Measurements from ENCODE around the gene FAS.

The FAS gene

DNA sequence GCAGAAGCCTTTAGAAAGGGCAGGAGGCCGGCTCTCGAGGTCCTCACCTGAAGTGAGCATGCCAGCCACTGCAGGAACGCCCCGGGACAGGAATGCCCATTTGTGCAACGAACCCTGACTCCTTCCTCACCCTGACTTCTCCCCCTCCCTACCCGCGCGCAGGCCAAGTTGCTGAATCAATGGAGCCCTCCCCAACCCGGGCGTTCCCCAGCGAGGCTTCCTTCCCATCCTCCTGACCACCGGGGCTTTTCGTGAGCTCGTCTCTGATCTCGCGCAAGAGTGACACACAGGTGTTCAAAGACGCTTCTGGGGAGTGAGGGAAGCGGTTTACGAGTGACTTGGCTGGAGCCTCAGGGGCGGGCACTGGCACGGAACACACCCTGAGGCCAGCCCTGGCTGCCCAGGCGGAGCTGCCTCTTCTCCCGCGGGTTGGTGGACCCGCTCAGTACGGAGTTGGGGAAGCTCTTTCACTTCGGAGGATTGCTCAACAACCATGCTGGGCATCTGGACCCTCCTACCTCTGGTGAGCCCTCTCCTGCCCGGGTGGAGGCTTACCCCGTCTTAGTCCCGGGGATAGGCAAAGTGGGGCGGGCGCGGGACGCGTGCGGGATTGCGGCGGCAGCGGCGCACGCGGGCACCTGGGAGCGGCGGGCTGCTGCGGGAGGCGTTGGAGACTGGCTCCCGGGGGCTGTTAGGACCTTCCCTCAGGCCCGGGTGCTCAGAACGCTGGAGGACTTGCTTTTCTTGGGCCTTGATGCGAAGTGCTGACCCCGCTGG lies at the start of gene FAS:
FAS (plus strand) TSS at position 415 of the 777 bp plus-strand sequence; CDS start at position 494, 79 bp downstream.
- CTCF ChIA-PET: interaction anchor here (0.8 to 5.2 kb wide), 9 partner anchors 13 to 379 kb away, joined by 3 to 30 read pairs (median 5); no protein-coding TSS in a partner anchor
- H3K4me1 Mint-ChIP-seq: peaks cover 76% of the 10 kb centered on the region
- peak within 1 kb of the TSS; percentile 99 for H3K4me3 Mint-ChIP-seq
- H3K27ac Mint-ChIP-seq: peak within 1 kb of the TSS; percentile 98
- H3K27me3 Mint-ChIP-seq: peaks cover 5% of the 10 kb centered on the region
- peaks cover 32% of the 10 kb centered on the region for H3K36me3 Mint-ChIP-seq
- DNase-seq: peak; percentile 88
- peaks cover 11% of the 10 kb centered on the region for H3K9me3 Mint-ChIP-seq

GRCh38 chr10:88941026-88941425 lies 49.6 kb upstream of the FAS start:
- peaks cover 21% of the 10 kb centered on the region for H3K4me1 Mint-ChIP-seq
- no peaks in the 10 kb centered on the region for H3K9me3 Mint-ChIP-seq

GRCh38 chr10:88943778-88944177 lies 46.8 kb upstream of the FAS start:
- Mint-ChIP-seq H3K27me3 (no peaks in the 10 kb centered on the region), H3K27ac (no peak overlapping the region), H3K9me3 (no peaks in the 10 kb centered on the region), H3K4me1 (peaks cover 17% of the 10 kb centered on the region), H3K36me3 (peaks cover 32% of the 10 kb centered on the region), H3K4me3 (no peak overlapping the region)
- CTCF ChIA-PET: interaction anchor here (0.8 to 4.7 kb wide), 6 partner anchors 10 to 275 kb away, joined by 3 to 21 read pairs (median 4); partner anchors contain the start of gene FAS
- DNase-seq: no peak

More at GRCh38 chr10:88941026-88941425, 49.6 kb upstream of the FAS start:
- H3K27me3 Mint-ChIP-seq: no peaks in the 10 kb centered on the region
- no peak overlapping the region for H3K4me3 Mint-ChIP-seq
- CTCF ChIA-PET: no interaction called here
- H3K36me3 Mint-ChIP-seq: peaks cover 33% of the 10 kb centered on the region
- no peak overlapping the region for H3K27ac Mint-ChIP-seq
- DNase-seq: no peak

DNA sequence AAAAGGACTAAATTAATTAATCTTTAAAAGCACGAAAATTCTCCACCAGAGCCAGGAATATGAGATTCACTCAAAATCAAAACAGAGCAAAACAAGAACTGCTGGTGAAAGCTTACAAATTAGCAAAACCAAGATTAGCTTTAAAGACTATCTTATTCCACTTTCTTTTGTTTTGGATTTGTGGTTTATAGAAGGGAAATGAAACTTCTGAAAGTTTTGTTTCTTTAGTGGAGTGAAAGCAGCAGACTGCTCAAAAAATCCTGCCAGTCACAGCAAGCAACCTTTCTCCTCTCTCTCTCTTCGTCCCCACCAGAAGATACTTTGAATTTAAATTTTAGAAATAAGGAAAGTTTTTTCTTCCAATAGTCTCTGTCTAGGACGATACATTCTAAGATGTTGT lies 45.8 kb upstream of the FAS start:
- no peak for DNase-seq
- Mint-ChIP-seq H3K4me3 (no peak overlapping the region), H3K36me3 (peaks cover 29% of the 10 kb centered on the region), H3K9me3 (no peaks in the 10 kb centered on the region), H3K27ac (no peak overlapping the region), H3K4me1 (peaks cover 17% of the 10 kb centered on the region), H3K27me3 (no peaks in the 10 kb centered on the region)
- CTCF ChIA-PET: interaction anchor here (0.6 to 4.7 kb wide), 7 partner anchors 8 to 219 kb away, joined by 3 to 21 read pairs (median 4); partner anchors contain the start of gene FAS

DNA sequence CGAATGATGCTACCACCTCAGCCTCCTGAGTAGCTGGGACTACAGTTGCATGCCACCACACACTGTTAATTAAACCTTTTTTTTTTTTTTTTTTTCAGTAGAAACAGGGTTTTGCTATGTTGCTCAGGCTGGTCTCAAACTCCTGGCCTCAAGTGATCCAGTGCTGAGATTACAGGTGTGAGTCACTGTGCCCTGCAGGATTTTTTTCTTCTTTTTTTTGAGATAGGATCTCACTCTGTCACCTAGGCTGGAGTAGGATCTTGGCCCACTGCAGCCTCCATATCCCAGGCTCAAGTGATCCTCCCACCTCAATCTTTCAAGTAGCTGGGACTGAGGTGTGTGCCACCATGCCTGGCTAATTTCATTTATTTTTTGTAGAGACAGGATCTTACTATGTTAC lies 44.4 kb upstream of the FAS start:
- CTCF ChIA-PET: interaction anchor here (0.9 to 4.7 kb wide), 5 partner anchors 10 to 272 kb away, joined by 4 to 21 read pairs (median 5); no protein-coding TSS in a partner anchor
- no peaks in the 10 kb centered on the region for H3K27me3 Mint-ChIP-seq
- no peak overlapping the region for H3K4me3 Mint-ChIP-seq
- no peak overlapping the region for H3K27ac Mint-ChIP-seq
- DNase-seq: no peak
- no peaks in the 10 kb centered on the region for H3K9me3 Mint-ChIP-seq
- peaks cover 17% of the 10 kb centered on the region for H3K4me1 Mint-ChIP-seq
- H3K36me3 Mint-ChIP-seq: peaks cover 28% of the 10 kb centered on the region

- Mint-ChIP-seq H3K9me3 (no peaks in the 10 kb centered on the region), H3K4me3 (no peak overlapping the region), H3K36me3 (peaks cover 19% of the 10 kb centered on the region), H3K27me3 (no peaks in the 10 kb centered on the region), H3K27ac (no peak overlapping the region), H3K4me1 (peaks cover 17% of the 10 kb centered on the region)
- DNase-seq: no peak
- CTCF ChIA-PET: interaction anchor here (1.3 to 4.7 kb wide), 2 partner anchors 13 to 14 kb away, joined by 4 to 21 read pairs; no protein-coding TSS in a partner anchor
Observed at GRCh38 chr10:88946965-88947590, 43.5 kb upstream of the FAS start.

GRCh38 chr10:88949051-88949450 lies 41.5 kb upstream of the FAS start:
- H3K4me1 Mint-ChIP-seq: peaks cover 17% of the 10 kb centered on the region
- no peaks in the 10 kb centered on the region for H3K9me3 Mint-ChIP-seq
- CTCF ChIA-PET: interaction anchor here (0.7 to 1.0 kb wide), 2 partner anchors 14 to 268 kb away, joined by 3 to 4 read pairs; no protein-coding TSS in a partner anchor
- H3K27me3 Mint-ChIP-seq: no peaks in the 10 kb centered on the region
- peaks cover 20% of the 10 kb centered on the region for H3K36me3 Mint-ChIP-seq
- no peak overlapping the region for H3K27ac Mint-ChIP-seq
- no peak for DNase-seq
- no peak overlapping the region for H3K4me3 Mint-ChIP-seq

DNA sequence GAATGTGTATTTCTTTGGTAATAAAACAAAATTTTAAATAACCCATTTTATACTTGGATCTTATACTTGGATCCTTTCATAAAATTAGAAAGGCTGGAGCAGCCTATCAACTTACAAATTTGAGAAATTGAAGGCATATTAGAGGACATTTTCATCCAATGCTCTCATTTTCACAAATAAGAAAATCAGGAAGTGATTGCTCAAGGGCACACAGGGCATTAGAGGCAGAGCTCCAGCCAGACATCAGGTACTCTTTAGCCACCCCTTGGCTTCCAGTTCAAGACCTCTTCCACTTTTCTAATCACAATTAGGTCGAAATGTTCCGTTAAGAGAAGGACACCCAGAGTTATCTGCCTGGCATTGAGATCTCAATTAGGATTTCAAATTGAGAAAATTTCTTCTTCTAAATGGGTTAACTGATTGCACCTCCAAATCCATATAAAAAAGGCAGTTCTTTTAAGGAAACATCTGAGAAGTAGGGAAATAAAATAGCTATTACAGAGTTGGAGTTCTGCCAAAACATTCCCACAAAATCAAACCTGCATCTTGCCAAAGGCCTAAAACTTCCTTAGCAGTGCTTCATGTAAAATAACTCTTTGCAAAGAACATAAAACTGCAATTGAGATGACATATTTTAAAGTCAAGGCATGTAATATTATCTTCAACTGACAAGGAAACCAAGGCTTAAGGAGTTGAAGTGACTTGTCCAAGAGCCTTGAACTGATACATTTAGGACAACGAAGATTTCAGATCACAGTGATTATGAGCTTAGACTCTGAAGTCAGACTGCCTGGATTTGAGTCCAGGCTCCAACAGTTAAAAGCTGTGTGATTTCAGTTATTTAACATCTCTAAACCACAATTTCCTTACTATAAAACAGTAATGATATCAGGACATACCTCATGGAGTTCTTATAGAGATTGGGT lies 40.4 kb upstream of the FAS start:
- H3K4me1 Mint-ChIP-seq: peaks cover 8% of the 10 kb centered on the region
- no peak overlapping the region for H3K27ac Mint-ChIP-seq
- H3K9me3 Mint-ChIP-seq: no peaks in the 10 kb centered on the region
- H3K4me3 Mint-ChIP-seq: no peak overlapping the region
- H3K36me3 Mint-ChIP-seq: peaks cover 19% of the 10 kb centered on the region
- no peak for DNase-seq
- H3K27me3 Mint-ChIP-seq: no peaks in the 10 kb centered on the region
- CTCF ChIA-PET: no interaction called here

DNA sequence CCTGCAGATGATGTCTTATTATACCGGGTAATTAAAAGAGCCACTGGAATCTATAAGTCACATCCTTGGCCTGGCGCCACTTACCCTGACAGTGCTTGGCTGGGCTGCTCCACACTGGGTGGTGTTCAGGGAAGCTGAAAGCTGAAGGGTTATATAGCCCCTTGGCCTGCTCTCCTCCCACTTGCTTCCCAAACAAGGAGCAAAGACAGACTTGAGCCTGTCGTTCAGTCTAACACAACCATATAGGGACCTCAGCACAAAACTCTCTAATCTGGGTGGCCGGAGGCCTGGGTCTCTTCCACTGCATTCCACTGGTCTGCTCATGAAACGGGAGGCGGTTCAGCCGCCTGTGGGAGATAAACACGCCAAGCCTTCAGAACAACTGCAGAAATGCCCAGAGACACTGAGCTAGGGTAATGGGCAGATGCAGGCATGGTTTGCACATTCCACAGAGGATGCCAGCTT lies 37.9 kb upstream of the FAS start, which contains the start of gene ACTA2:
ACTA2 (minus strand) TSS at position 127 of the 465 bp plus-strand sequence. CDS start 3,843 bp downstream, outside the sequence.
- Mint-ChIP-seq H3K27me3 (no peaks in the 10 kb centered on the region), H3K9me3 (no peaks in the 10 kb centered on the region), H3K27ac (no peak within 1 kb of the TSS), H3K4me3 (no peak within 1 kb of the TSS), H3K36me3 (peaks cover 13% of the 10 kb centered on the region), H3K4me1 (peaks cover 3% of the 10 kb centered on the region)
- DNase-seq: no peak
- CTCF ChIA-PET: no interaction called here

GRCh38 chr10:88953662-88954061 lies 36.9 kb upstream of the FAS start:
- Mint-ChIP-seq H3K4me3 (no peak overlapping the region), H3K27me3 (no peaks in the 10 kb centered on the region), H3K9me3 (no peaks in the 10 kb centered on the region), H3K4me1 (peaks cover 3% of the 10 kb centered on the region), H3K27ac (no peak overlapping the region), H3K36me3 (peaks cover 13% of the 10 kb centered on the region)
- CTCF ChIA-PET: no interaction called here
- DNase-seq: no peak

DNA sequence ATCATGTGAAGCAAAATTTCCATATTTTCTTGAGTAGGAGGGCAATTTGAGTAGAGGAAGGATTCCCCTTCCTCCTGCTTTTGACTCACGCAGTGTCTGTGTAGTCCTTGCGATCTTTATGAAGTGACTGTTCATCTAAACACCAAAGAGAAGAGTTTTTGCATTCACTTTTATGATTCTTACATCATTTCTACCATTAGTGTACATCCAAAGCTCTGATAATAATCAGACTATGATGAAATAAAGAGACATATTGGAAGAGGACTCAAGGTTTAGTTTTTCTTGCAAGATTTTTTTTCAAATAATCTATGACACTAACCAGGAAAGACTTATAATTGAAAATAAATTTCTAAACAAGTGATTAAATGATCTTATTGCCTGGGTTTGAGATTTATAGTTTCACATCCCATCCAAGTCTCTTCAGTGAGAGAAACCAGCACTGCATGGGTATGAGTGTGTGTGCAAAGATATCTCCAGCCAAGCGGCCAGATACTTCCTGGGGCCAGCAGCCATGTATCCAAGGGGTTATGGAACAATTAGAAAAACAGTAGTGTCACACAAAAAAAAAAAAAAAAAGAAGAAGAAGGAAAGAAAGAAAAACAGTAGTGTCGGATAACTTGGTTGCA lies 36.0 kb upstream of the FAS start:
- Mint-ChIP-seq H3K27ac (no peak overlapping the region), H3K4me1 (peaks cover 3% of the 10 kb centered on the region), H3K36me3 (peaks cover 13% of the 10 kb centered on the region), H3K27me3 (no peaks in the 10 kb centered on the region), H3K9me3 (no peaks in the 10 kb centered on the region), H3K4me3 (no peak overlapping the region)
- CTCF ChIA-PET: no interaction called here
- no peak for DNase-seq

- no peak overlapping the region for H3K27ac Mint-ChIP-seq
- peaks cover 8% of the 10 kb centered on the region for H3K36me3 Mint-ChIP-seq
- H3K4me1 Mint-ChIP-seq: peaks cover 23% of the 10 kb centered on the region
- H3K9me3 Mint-ChIP-seq: no peaks in the 10 kb centered on the region
- H3K4me3 Mint-ChIP-seq: no peak overlapping the region
- CTCF ChIA-PET: interaction anchor here (1.1 kb wide), 1 partner anchor 272 kb away, joined by 3 read pairs; no protein-coding TSS in a partner anchor
- DNase-seq: no peak
- H3K27me3 Mint-ChIP-seq: no peaks in the 10 kb centered on the region
Observed at GRCh38 chr10:88957381-88957780, 33.2 kb upstream of the FAS start.

- H3K27ac Mint-ChIP-seq: no peak overlapping the region
- CTCF ChIA-PET: no interaction called here
- peaks cover 9% of the 10 kb centered on the region for H3K36me3 Mint-ChIP-seq
- no peaks in the 10 kb centered on the region for H3K27me3 Mint-ChIP-seq
- DNase-seq: no peak
- H3K4me1 Mint-ChIP-seq: peaks cover 32% of the 10 kb centered on the region
- no peaks in the 10 kb centered on the region for H3K9me3 Mint-ChIP-seq
- H3K4me3 Mint-ChIP-seq: no peak overlapping the region
Observed at GRCh38 chr10:88958721-88959120, 31.9 kb upstream of the FAS start.

All from activated naive CD4-positive, alpha-beta T cell treated with anti-CD3 and anti-CD28 coated beads, Interleukin-2, amount 10 ng/mL, durations not matched to agents 7 days and 5 days (primary cell).